Activated CD4-positive, alpha-beta T cell treated with anti-CD3 and anti-CD28 coated beads, Interleukin-2, Interleukin-6, amounts not matched to agents 100 ng/mL and 50 ng/mL, durations not matched to agents 16 hours and 8 hours (primary cell): ENCODE measurements around the gene PRKN.

Source experiments
- DNase-seq: peaks from one replicate; pipeline ENCODE4 v3.0.0-alpha.2; 2020

PRKN gene

DNA sequence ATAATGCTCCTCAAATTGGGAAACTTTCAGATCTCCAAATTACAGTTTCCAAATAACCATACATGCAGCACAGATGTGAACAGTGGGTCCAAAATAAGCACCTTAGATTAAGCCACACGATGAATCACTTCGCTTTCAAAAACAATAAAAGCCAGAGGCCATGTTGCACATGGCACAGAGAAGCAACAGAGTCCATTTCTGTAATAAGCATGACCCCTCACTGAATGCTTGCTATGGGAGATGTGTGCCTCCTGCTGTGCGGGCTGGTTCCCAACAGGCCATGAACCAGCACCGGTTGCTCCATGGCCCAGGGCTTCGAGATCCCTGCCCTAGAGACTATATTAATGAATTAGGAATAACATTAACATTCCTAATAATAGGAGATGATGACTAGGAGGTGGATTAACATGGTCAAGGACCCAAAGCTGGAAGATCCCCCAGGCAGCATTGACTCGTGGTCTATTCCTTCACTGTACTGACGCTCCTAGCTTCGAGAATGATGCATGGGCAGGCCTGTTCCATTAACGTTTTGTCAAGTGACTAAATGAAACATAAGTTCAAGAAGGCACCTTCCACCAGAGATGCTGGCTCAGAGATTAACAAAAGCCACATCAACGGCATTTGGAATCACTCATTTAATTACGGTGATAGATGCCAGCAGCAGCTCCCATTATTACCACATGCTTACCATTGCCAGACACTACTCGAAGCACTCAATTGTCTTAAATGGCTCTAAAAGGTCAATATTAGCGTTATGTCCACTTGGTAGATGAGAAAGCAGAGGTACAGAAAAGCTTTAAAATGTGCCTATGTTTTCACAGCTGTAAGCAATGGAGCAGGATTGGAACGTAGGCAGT, 983.1 kb downstream of the PRKN start:
- DNase-seq = no peak

DNA sequence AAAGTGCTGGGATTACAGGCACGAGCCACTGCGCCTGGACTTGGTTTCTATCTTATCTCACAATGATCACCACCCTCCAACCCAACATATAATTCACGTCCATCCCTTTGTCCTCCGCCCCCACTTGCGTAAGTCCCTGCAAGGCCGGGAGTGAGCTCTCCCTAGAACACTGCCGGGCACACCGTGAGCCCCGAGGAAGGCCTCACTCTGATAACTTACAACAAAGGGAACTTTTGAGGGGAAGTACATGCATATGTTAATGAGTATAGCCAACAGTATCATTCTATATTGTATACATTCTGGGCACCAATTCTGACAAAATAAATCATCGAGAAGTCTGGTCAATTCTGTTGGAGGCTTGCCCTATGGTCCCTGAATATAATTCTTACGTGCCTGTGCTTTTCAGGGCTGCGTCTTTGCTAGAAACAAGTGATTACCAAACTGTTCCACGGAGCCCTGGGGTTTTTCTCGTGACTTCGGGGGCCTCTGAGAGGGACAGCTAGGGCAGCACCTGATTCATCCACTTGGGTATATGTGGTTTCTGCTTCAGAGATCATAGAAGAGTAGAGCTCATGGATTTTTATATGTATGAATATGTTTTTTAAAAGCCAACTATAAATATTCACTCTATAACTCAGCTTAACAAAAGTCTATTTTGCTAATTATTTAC, 983.9 kb downstream of the PRKN start:
- no peak for DNase-seq

DNA sequence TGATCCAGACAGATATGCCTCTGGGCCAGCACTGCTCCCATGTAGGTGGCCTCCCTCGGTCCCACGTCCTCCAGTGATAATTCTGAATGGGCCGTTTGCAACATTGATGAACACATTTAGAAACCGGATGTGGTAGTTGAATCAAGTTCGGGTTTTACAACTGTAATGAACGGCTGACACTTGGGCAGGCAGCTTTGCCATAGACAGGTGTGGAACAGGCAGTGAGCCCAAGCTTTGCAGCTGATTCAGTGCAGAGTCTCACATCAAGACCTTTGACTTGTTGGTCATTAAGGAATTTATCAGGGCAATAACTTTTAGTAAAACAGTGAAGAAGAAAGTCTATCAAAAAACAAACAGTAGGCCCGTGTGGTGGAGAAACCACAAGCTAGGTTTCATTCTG, 987.1 kb downstream of the PRKN start:
- DNase-seq = no peak

- no peak for DNase-seq
These were observed 990.7 kb downstream of the PRKN start for GRCh38 chr6:161736781-161737292.

- DNase-seq = no peak
These were observed 991.2 kb downstream of the PRKN start for GRCh38 chr6:161736326-161736725.

DNA sequence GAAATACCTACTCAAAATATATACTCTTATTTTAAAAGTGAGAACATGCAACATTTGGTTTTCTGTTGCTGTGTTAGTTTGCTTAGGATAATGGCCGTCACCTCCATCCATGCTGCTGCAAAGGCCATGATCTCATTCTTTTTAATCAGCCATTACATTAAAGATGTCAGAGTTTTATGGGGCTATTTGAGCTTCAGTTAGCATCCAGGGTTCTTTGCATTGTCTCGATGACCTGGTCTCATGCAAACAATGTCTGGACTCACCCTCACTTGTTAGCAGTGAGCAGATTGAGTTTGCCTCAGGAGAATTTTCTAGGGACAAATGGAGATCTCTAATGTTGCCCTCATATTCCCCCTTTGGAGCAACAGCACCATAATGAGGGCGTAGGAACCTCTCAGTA, 995.0 kb downstream of the PRKN start:
- no peak for DNase-seq

DNA sequence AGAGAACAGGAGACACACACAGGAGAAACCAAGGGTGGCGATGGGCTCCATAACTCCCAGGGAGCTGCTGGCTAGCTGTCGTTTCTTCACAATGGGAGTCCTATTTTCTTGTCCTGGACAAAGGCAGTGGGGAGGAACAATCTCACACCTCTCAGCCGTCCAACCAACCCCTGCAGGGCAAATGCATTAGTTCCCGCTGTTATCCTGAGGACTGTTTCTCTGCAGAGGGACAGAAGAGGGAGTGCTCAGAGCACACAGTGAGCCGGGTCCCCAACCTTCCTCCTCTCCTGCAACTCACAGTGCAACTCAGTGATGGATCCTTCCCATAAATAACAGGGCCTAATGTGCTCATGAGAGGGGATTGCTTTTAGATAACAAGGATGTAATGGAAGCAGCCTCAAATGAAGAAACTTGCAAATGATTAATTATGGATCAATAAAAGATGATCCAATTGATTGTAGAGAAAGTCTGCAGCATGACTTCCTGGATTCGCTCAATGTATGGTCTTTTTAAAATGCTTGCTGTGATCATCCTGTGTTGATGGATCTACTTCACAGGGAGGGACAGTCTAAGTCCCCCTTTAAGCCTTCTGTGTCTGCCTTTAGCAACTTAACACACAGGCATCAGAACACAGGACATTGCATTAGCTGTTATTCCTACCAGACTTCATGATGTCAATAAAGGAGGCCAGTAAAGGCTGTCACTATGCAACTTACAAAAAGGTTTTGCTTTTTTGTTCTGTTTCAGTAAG, 1000.3 kb downstream of the PRKN start:
- no peak for DNase-seq

DNA sequence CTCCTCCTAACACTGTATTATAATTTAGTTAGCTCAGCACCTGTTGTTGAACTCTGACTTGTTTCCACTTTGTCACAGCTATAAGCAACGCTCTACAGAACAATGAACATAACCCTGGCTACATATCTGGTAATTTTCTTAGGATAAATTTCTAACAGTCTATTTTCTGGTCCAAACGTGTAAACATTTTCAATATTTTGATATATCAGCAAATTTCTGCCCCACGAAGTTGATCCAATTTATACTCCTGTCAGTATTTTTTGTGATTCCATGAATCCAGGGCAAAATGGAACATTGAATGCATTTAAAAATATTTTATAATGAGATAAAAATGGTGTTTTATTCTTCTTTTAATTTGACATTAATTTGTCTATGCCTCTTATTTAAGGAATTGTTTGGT, 1005.2 kb downstream of the PRKN start:
- no peak for DNase-seq

DNA sequence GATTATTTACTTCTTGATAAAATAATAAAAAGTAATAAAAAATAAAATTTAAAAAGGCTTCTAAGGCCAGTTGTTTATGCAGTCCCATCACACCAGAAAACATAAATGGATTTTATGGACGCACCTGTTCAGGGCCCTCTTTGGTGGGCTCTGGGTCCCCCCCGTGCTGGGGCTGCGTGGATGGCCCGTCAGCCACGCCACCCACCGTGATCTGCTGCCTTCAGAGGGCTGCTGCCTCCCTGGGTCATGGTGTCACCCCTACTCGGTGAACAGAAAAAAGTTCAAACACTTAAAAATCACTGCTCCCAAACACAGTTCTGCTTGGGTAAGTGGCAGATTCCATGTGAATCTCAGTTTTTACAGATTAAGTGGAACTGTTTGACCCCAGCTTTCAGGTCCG, 1006.1 kb downstream of the PRKN start:
- DNase-seq = no peak

DNA sequence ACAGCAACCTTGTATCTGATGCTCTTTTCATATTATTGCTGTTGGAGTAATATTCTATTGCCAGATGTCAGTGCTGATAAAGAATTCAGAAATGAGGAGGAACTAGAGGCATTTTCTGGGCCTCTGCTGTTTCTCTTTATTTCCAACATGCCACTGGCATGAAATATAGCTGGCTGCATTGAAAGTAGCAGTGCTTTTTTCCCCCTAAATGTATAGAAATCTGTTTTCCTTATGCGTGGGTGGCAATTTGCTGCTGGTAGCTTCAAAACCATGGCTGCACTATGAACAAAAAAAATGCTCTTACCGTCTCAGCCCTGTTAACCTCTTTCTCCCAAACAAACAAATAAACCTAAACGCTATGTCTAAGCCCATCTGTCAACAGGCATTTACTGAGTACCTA, 1011.4 kb downstream of the PRKN start:
- no peak for DNase-seq

DNA sequence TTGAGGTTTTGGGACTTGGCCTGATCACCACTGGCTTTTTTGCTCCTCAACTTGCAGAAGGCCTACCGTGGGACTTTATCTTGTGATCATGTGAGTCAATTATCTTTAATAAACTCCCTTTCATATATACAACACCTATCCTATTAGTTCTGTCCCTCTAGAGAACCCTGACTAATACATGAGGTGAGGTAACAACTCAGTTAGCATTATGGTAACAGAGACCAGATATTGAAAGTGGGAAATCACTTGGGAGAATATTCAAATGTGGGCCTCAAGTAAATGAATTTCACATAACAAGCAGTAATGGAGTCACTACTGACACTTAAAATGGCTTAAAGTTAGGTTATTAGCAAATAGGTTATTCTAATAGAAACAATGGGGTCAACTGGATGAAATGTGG, 1015.6 kb downstream of the PRKN start:
- DNase-seq = no peak

DNA sequence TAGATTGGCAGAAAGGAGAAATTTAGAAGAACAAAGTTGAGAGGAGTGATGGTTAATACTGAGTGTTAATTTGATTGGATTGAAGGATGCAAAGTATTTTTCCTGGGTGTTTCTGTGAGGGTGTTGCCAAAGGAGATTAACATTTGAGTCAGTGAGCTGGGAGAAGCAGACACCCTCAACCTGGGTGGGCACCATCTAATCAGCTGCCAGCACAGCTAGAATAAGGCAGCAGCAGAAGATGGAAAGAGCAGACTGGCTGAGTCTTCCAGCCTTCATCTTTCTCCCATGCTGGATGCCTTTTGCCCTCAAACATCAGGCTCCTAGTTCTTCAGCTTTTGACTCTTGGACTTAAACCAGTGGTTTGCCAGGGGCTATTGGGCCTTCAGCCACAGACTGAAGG, 1016.1 kb downstream of the PRKN start:
- DNase-seq = no peak

- DNase-seq = no peak
These were observed 1016.9 kb downstream of the PRKN start for GRCh38 chr6:161710698-161711097.

DNA sequence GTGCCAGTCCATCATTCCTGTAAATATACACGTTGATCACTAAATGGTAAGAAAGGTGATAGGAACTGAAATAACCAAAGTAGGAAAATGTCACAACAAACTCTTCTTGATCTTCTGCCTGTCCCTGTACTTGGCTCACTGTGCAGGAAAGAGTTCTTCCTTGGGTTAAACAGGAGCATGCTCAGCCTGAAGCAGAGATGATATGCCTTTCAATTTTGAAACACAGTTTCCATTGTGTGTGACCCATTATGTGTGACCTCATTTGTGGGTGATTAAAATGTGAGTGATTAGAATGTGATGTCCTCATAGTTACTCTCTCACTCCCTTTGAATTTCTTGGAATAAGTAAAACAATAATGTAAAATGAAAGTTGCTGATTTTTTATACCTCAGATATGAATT, 1026.5 kb downstream of the PRKN start:
- DNase-seq = no peak

GRCh38 chr6:161696801-161697200, 1030.8 kb downstream of the PRKN start:
- DNase-seq = no peak

GRCh38 chr6:161694995-161695394, 1032.6 kb downstream of the PRKN start:
- peak; percentile 33 for DNase-seq

- DNase-seq = no peak
These were observed 1040.9 kb downstream of the PRKN start for GRCh38 chr6:161686655-161687054.

GRCh38 chr6:161684731-161685475, 1042.7 kb downstream of the PRKN start:
- no peak for DNase-seq

- DNase-seq = no peak
These were observed 1044.2 kb downstream of the PRKN start for GRCh38 chr6:161683400-161683799.

DNA sequence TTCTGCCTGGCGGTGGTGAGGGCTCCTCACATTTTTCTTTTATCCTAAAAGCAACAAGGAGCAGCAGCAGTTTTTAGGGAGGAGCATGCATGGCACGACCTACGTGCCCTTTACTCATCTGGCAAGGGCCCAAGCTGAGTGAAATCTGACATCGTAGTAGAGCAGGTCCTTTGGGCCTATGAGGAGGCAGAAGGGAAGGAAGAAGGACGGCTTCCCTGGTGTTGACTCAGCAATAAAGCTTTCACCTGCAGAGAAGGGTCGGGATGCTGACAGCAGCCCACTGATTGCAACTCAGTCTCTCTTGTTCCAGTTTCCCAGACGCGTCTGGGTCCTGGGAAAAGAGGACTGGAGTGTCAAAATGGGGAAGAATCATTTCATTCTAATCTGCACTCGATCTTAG, 1044.6 kb downstream of the PRKN start:
- DNase-seq = no peak

DNA sequence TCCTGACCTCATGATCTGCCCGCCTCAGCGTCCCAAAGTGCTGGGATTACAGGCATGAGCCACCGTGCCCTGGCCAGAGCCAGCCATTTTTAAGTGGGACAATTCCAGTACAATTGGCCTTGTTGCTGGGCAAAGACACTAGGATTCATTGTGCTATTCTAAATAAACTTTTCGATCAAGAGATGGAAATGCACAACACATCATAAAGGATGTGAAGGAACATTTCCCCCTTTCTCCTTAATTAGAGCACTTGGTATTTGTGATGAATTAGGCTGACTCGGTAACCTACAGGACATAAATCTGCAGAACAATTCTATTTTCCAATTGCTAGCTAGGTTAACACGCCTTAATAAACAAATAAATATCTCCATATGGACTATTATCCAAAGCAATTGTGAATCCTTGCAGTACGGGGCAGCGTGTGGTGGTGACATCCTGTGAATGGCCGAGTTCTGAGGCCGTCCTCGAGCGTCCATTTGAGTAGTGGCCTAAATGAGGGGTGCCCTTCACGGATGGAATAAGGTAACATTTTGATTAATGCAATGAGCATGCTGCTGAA, 1047.5 kb downstream of the PRKN start:
- no peak for DNase-seq

- DNase-seq = no peak
These were observed 1050.4 kb downstream of the PRKN start for GRCh38 chr6:161677188-161677587.

DNA sequence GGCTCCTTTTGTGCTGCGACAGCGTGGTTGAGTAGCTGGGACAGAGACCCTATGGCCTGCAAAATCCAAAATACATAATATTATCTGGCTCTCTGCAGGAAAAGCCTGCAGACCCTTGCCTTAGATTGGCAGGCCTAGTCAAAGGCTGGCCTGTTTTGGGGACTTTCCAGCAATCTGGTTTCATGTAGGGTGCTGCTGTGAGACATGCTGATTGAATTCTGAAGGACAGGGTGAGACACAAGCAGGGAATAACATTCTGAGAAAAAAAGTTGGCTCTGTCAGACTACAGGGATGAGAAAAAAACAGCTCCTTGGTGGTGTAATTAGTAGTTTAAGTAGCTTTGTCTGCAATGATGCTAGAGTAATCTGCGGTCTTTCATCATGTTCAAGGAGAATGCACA, 1051.0 kb downstream of the PRKN start:
- DNase-seq = peak; percentile 30
